HG03575 (cell line): ENCODE measurements around the gene ASB7.
"Not testable (repeated sequence)": the region's sequence is repeated elsewhere in the genome, so short reads cannot be mapped to it uniquely, and the experiment has no call there.

Source experiments
- ATAC-seq: cut with Tn5 transposase; IDR thresholded peaks from one replicate; pipeline ENCODE4 v1.9.1; 2021; ENCODE audit not compliant: unreplicated experiment, insufficient number of reproducible peaks, low FRiP score; ENCODE audit errors: extremely low read depth

Gene ASB7

GRCh38 chr15:100671858-100672543 is 69.6 kb downstream of the ASB7 start:
- ATAC-seq: no peak

GRCh38 chr15:100672959-100673358 is 70.6 kb downstream of the ASB7 start:
- ATAC-seq: no peak

GRCh38 chr15:100679151-100679550 is 76.8 kb downstream of the ASB7 start:
- ATAC-seq: not testable (repeated sequence)

- ATAC-seq: no peak
Measured at GRCh38 chr15:100680726-100681125, 78.3 kb downstream of the ASB7 start.

- ATAC-seq: no peak
Measured at GRCh38 chr15:100681335-100681746, 79.0 kb downstream of the ASB7 start.

GRCh38 chr15:100682468-100682867 is 80.1 kb downstream of the ASB7 start:
- ATAC-seq: no peak

- ATAC-seq: no peak
Measured at GRCh38 chr15:100683434-100683833, 81.0 kb downstream of the ASB7 start.

GRCh38 chr15:100684591-100684990 is 82.2 kb downstream of the ASB7 start:
- ATAC-seq: no peak

- ATAC-seq: no peak
Measured at GRCh38 chr15:100686021-100686724, 83.8 kb downstream of the ASB7 start.

- ATAC-seq: no peak
Measured at GRCh38 chr15:100686725-100687473, 84.5 kb downstream of the ASB7 start.

- no peak for ATAC-seq
Measured at GRCh38 chr15:100687582-100688141, 85.3 kb downstream of the ASB7 start.

- ATAC-seq: no peak
Measured at GRCh38 chr15:100688549-100689120, 86.2 kb downstream of the ASB7 start.

- ATAC-seq: no peak
Measured at GRCh38 chr15:100689131-100689899, 86.9 kb downstream of the ASB7 start.

- ATAC-seq: no peak
Measured at GRCh38 chr15:100690032-100690794, 87.8 kb downstream of the ASB7 start.

- no peak for ATAC-seq
Measured at GRCh38 chr15:100690795-100691158, 88.4 kb downstream of the ASB7 start.

- no peak for ATAC-seq
Measured at GRCh38 chr15:100691321-100691720, 88.9 kb downstream of the ASB7 start.

GRCh38 chr15:100692246-100692645 is 89.9 kb downstream of the ASB7 start:
- no peak for ATAC-seq

- ATAC-seq: no peak
Measured at GRCh38 chr15:100692671-100693070, 90.3 kb downstream of the ASB7 start.
